ENCODE data around the gene STKLD1. TPM values are rescaled to one million over a fixed set of nuclear protein-coding genes. Genes with fewer than 3 reads are reported as not detected.

Gene STKLD1
- total and polyA plus RNA-seq, 9 of the 15 experiments (the other 6 are each of a cell fraction or from before 2014, with no cell fraction given) = 0.10 to 0.65 (median 0.33) TPM; not detected in 2

DNA sequence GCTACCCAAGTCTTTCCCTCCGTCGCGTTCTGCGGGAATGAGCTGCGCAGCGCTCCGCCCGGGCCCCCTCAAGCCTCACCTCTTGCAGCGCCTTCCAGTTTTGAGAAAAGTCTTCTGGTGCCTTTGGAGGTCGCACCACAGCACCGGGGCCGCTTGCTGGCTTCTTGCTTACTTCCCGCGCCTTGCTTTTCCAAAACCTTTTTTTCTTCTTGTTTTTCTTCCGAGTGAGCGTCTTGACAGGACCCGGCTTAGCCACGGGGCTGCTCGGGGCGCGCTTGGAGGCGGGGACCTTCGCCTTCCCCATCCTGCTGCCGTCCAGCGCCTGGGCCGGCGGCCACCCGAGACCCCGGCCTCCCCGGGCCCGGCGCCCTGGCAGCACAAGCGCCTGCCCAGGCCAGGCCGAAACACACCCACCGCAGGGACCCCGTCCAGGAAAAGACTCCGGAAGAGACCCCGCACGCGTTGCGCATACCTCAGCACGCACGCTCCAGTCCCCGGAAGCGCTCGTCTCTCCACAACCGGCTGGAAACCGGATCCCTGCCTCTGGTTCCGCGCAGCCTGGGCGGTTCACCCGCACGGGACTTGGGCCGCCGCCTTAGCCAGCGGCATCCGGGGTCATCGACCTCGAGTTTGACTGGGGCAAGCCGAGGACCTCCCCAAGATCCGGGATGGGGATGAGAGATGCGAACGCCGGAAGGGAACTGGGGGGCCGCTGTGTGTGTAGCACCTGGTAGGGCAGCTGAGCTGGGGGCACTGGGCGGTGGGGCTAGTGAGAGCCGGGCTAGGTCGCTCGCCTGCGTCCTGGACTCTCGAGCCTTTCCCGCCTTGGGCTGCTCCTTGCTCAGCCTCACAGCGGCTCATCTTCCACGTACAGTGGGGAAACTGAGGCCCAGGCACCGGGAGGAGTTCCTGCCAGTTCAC lies 41.6 kb downstream of the STKLD1 start, which contains the start of gene REXO4 (continued):
- TF ChIP-seq, protein P1, sequence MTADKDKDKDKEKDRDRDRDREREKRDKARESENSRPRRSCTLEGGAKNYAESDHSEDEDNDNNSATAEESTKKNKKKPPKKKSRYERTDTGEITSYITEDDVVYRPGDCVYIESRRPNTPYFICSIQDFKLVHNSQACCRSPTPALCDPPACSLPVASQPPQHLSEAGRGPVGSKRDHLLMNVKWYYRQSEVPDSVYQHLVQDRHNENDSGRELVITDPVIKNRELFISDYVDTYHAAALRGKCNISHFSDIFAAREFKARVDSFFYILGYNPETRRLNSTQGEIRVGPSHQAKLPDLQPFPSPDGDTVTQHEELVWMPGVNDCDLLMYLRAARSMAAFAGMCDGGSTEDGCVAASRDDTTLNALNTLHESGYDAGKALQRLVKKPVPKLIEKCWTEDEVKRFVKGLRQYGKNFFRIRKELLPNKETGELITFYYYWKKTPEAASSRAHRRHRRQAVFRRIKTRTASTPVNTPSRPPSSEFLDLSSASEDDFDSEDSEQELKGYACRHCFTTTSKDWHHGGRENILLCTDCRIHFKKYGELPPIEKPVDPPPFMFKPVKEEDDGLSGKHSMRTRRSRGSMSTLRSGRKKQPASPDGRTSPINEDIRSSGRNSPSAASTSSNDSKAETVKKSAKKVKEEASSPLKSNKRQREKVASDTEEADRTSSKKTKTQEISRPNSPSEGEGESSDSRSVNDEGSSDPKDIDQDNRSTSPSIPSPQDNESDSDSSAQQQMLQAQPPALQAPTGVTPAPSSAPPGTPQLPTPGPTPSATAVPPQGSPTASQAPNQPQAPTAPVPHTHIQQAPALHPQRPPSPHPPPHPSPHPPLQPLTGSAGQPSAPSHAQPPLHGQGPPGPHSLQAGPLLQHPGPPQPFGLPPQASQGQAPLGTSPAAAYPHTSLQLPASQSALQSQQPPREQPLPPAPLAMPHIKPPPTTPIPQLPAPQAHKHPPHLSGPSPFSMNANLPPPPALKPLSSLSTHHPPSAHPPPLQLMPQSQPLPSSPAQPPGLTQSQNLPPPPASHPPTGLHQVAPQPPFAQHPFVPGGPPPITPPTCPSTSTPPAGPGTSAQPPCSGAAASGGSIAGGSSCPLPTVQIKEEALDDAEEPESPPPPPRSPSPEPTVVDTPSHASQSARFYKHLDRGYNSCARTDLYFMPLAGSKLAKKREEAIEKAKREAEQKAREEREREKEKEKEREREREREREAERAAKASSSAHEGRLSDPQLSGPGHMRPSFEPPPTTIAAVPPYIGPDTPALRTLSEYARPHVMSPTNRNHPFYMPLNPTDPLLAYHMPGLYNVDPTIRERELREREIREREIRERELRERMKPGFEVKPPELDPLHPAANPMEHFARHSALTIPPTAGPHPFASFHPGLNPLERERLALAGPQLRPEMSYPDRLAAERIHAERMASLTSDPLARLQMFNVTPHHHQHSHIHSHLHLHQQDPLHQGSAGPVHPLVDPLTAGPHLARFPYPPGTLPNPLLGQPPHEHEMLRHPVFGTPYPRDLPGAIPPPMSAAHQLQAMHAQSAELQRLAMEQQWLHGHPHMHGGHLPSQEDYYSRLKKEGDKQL (CRISPR knock-in tag; IDR thresholded peaks at IDR 0.05; ENCODE audit: borderline replicate concordance) = no peak
- TF ChIP-seq ZNF121 (CRISPR knock-in tag; conservative IDR thresholded peaks at IDR 0.05) (no peak), SP1 (CRISPR knock-in tag; IDR thresholded peaks at IDR 0.05) (peak; percentile 76), HCFC1 (IDR thresholded peaks at IDR 0.05; ENCODE audit: low read depth, low read length) (peak; percentile 85), FOXP1 (CRISPR knock-in tag; IDR thresholded peaks at IDR 0.05) (no peak; the same call in 1 of the 2 replicates), ZNF695 (CRISPR knock-in tag; IDR thresholded peaks at IDR 0.05) (no peak), MTA1 (IDR thresholded peaks at IDR 0.05; ENCODE audit: borderline replicate concordance) (peak; percentile 56; the same call in 1 of the 2 replicates), STAG1 (CRISPR knock-in tag; IDR thresholded peaks at IDR 0.05; ENCODE audit: borderline replicate concordance) (no peak), ZBTB7A (IDR thresholded peaks at IDR 0.05; ENCODE audit: borderline replicate concordance, control insufficient read depth, low read depth, low read length) (peak; percentile 36; the same call in 1 of the 2 replicates), ZFP1 (CRISPR knock-in tag; IDR thresholded peaks at IDR 0.05) (no peak)
- TF ChIP-seq, protein P2, sequence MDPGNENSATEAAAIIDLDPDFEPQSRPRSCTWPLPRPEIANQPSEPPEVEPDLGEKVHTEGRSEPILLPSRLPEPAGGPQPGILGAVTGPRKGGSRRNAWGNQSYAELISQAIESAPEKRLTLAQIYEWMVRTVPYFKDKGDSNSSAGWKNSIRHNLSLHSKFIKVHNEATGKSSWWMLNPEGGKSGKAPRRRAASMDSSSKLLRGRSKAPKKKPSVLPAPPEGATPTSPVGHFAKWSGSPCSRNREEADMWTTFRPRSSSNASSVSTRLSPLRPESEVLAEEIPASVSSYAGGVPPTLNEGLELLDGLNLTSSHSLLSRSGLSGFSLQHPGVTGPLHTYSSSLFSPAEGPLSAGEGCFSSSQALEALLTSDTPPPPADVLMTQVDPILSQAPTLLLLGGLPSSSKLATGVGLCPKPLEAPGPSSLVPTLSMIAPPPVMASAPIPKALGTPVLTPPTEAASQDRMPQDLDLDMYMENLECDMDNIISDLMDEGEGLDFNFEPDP (CRISPR knock-in tag; IDR thresholded peaks at IDR 0.05) = no peak
- TF ChIP-seq, protein P3, sequence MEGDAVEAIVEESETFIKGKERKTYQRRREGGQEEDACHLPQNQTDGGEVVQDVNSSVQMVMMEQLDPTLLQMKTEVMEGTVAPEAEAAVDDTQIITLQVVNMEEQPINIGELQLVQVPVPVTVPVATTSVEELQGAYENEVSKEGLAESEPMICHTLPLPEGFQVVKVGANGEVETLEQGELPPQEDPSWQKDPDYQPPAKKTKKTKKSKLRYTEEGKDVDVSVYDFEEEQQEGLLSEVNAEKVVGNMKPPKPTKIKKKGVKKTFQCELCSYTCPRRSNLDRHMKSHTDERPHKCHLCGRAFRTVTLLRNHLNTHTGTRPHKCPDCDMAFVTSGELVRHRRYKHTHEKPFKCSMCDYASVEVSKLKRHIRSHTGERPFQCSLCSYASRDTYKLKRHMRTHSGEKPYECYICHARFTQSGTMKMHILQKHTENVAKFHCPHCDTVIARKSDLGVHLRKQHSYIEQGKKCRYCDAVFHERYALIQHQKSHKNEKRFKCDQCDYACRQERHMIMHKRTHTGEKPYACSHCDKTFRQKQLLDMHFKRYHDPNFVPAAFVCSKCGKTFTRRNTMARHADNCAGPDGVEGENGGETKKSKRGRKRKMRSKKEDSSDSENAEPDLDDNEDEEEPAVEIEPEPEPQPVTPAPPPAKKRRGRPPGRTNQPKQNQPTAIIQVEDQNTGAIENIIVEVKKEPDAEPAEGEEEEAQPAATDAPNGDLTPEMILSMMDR (IDR thresholded peaks at IDR 0.05 in 2 of 3, conservative IDR thresholded peaks at IDR 0.05 in 1 of 3; ENCODE audit: insufficient read depth in 2 of 3, low read depth in 1 of 3, low read length in 3 of 3) = no peak
- TF ChIP-seq, protein P4, sequence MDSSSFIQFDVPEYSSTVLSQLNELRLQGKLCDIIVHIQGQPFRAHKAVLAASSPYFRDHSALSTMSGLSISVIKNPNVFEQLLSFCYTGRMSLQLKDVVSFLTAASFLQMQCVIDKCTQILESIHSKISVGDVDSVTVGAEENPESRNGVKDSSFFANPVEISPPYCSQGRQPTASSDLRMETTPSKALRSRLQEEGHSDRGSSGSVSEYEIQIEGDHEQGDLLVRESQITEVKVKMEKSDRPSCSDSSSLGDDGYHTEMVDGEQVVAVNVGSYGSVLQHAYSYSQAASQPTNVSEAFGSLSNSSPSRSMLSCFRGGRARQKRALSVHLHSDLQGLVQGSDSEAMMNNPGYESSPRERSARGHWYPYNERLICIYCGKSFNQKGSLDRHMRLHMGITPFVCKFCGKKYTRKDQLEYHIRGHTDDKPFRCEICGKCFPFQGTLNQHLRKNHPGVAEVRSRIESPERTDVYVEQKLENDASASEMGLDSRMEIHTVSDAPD (CRISPR knock-in tag; IDR thresholded peaks at IDR 0.05) = no peak

Measured in K562 (cell line).